ENCODE measurements around the gene ZFAND6. TPM values are rescaled to one million over a fixed set of nuclear protein-coding genes. Genes with fewer than 3 reads are reported as not detected.
"Not testable (repeated sequence)": the region's sequence is repeated elsewhere in the genome, so short reads cannot be mapped to it uniquely, and the experiment has no call there.

Gene ZFAND6
- total RNA-seq, 2 donors from 2014 or later = 85.5 to 91.6 TPM

GRCh38 chr15:80026754-80027153 lies 32.7 kb upstream of the ZFAND6 start:
- Mint-ChIP-seq H3K27ac (no peak overlapping the region), H3K27me3 (peaks cover 7% of the 10 kb centered on the region), H3K4me1 (peaks cover 6% of the 10 kb centered on the region), H3K36me3 (ENCODE audit: low read depth) (no peaks in the 10 kb centered on the region), H3K4me3 (no peak overlapping the region)
- ATAC-seq (no peak), DNase-seq (no peak)
- H3K9me3 ChIP-seq (ENCODE audit: control insufficient read depth, low read length, poor library complexity, severe bottlenecking) = no peaks in the 10 kb centered on the region

- H3K9me3 ChIP-seq (ENCODE audit: control insufficient read depth, low read length, poor library complexity, severe bottlenecking) = no peaks in the 10 kb centered on the region
- H3K27me3 Mint-ChIP-seq = no peaks in the 10 kb centered on the region
- no peak overlapping the region for H3K4me3 Mint-ChIP-seq
- DNase-seq (no peak), ATAC-seq (no peak)
- H3K27ac Mint-ChIP-seq = no peak overlapping the region
- H3K4me1 Mint-ChIP-seq = peaks cover 18% of the 10 kb centered on the region
- no peaks in the 10 kb centered on the region for H3K36me3 Mint-ChIP-seq (ENCODE audit: low read depth)
These were observed 30.5 kb upstream of the ZFAND6 start for GRCh38 chr15:80028937-80029336.

GRCh38 chr15:80031841-80032240 lies 27.6 kb upstream of the ZFAND6 start:
- DNase-seq (no peak), ATAC-seq (no peak)
- Mint-ChIP-seq H3K4me1 (peaks cover 15% of the 10 kb centered on the region), H3K27ac (peak overlapping the region; percentile 19), H3K4me3 (peak overlapping the region; percentile 71), H3K36me3 (ENCODE audit: low read depth) (no peaks in the 10 kb centered on the region), H3K27me3 (no peaks in the 10 kb centered on the region)
- H3K9me3 ChIP-seq (ENCODE audit: control insufficient read depth, low read length, poor library complexity, severe bottlenecking) = no peaks in the 10 kb centered on the region

- Mint-ChIP-seq H3K36me3 (ENCODE audit: low read depth) (no peaks in the 10 kb centered on the region), H3K27me3 (no peaks in the 10 kb centered on the region), H3K4me1 (peaks cover 15% of the 10 kb centered on the region), H3K4me3 (no peak overlapping the region), H3K27ac (no peak overlapping the region)
- H3K9me3 ChIP-seq (ENCODE audit: control insufficient read depth, low read length, poor library complexity, severe bottlenecking) = no peaks in the 10 kb centered on the region
- DNase-seq (no peak), ATAC-seq (no peak)
These were observed 24.8 kb upstream of the ZFAND6 start for GRCh38 chr15:80034629-80035028.

GRCh38 chr15:80036071-80036470 lies 23.4 kb upstream of the ZFAND6 start:
- DNase-seq (no peak), ATAC-seq (no peak)
- H3K27me3 Mint-ChIP-seq = no peaks in the 10 kb centered on the region
- no peak overlapping the region for H3K27ac Mint-ChIP-seq
- no peak overlapping the region for H3K4me3 Mint-ChIP-seq
- H3K4me1 Mint-ChIP-seq = peaks cover 15% of the 10 kb centered on the region
- no peaks in the 10 kb centered on the region for H3K9me3 ChIP-seq (ENCODE audit: control insufficient read depth, low read length, poor library complexity, severe bottlenecking)
- no peaks in the 10 kb centered on the region for H3K36me3 Mint-ChIP-seq (ENCODE audit: low read depth)

GRCh38 chr15:80041494-80042253 lies 17.8 kb upstream of the ZFAND6 start:
- no peaks in the 10 kb centered on the region for H3K27me3 Mint-ChIP-seq
- H3K36me3 Mint-ChIP-seq (ENCODE audit: low read depth) = no peaks in the 10 kb centered on the region
- no peak for DNase-seq
- no peak overlapping the region for H3K4me3 Mint-ChIP-seq
- no peaks in the 10 kb centered on the region for H3K9me3 ChIP-seq (ENCODE audit: control insufficient read depth, low read length, poor library complexity, severe bottlenecking)
- H3K4me1 Mint-ChIP-seq = no peaks in the 10 kb centered on the region
- no peak for ATAC-seq
- H3K27ac Mint-ChIP-seq = no peak overlapping the region

GRCh38 chr15:80042568-80042967 lies 16.9 kb upstream of the ZFAND6 start:
- Mint-ChIP-seq H3K36me3 (ENCODE audit: low read depth) (no peaks in the 10 kb centered on the region), H3K4me1 (no peaks in the 10 kb centered on the region), H3K27ac (no peak overlapping the region), H3K27me3 (no peaks in the 10 kb centered on the region), H3K4me3 (no peak overlapping the region)
- no peaks in the 10 kb centered on the region for H3K9me3 ChIP-seq (ENCODE audit: control insufficient read depth, low read length, poor library complexity, severe bottlenecking)
- ATAC-seq (no peak), DNase-seq (no peak)

GRCh38 chr15:80045219-80045618 lies 14.3 kb upstream of the ZFAND6 start:
- not testable (repeated sequence) for H3K4me1 Mint-ChIP-seq; ATAC-seq; H3K27me3 Mint-ChIP-seq; H3K4me3 Mint-ChIP-seq; H3K27ac Mint-ChIP-seq; H3K9me3 ChIP-seq (ENCODE audit: control insufficient read depth, low read length, poor library complexity, severe bottlenecking); H3K36me3 Mint-ChIP-seq (ENCODE audit: low read depth); DNase-seq

- Mint-ChIP-seq H3K36me3 (ENCODE audit: low read depth) (no peaks in the 10 kb centered on the region), H3K27me3 (no peaks in the 10 kb centered on the region), H3K27ac (no peak overlapping the region), H3K4me1 (peaks cover 3% of the 10 kb centered on the region), H3K4me3 (no peak overlapping the region)
- ATAC-seq (no peak), DNase-seq (no peak)
- no peaks in the 10 kb centered on the region for H3K9me3 ChIP-seq (ENCODE audit: control insufficient read depth, low read length, poor library complexity, severe bottlenecking)
These were observed 10.4 kb upstream of the ZFAND6 start for GRCh38 chr15:80049046-80049445.

GRCh38 chr15:80052597-80053304 lies 6.7 kb upstream of the ZFAND6 start:
- H3K36me3 Mint-ChIP-seq (ENCODE audit: low read depth) = no peaks in the 10 kb centered on the region
- peak overlapping the region; percentile 34 for H3K27ac Mint-ChIP-seq
- ATAC-seq (no peak), DNase-seq (no peak)
- no peaks in the 10 kb centered on the region for H3K9me3 ChIP-seq (ENCODE audit: control insufficient read depth, low read length, poor library complexity, severe bottlenecking)
- H3K27me3 Mint-ChIP-seq = peaks cover 4% of the 10 kb centered on the region
- H3K4me1 Mint-ChIP-seq = peaks cover 5% of the 10 kb centered on the region
- no peak overlapping the region for H3K4me3 Mint-ChIP-seq

GRCh38 chr15:80055933-80056332 lies 3.5 kb upstream of the ZFAND6 start:
- no peaks in the 10 kb centered on the region for H3K36me3 Mint-ChIP-seq (ENCODE audit: low read depth)

GRCh38 chr15:80058044-80058443 lies 1.4 kb upstream of the ZFAND6 start:
- H3K36me3 Mint-ChIP-seq (ENCODE audit: low read depth) = no peaks in the 10 kb centered on the region
- no peak overlapping the region for H3K27ac Mint-ChIP-seq
- H3K27me3 Mint-ChIP-seq = peaks cover 4% of the 10 kb centered on the region
- H3K4me3 Mint-ChIP-seq = peak overlapping the region; percentile 71
- ATAC-seq = no peak
- no peaks in the 10 kb centered on the region for H3K9me3 ChIP-seq (ENCODE audit: control insufficient read depth, low read length, poor library complexity, severe bottlenecking)
- no peak for DNase-seq
- peaks cover 20% of the 10 kb centered on the region for H3K4me1 Mint-ChIP-seq

More at GRCh38 chr15:80055933-80056332, 3.5 kb upstream of the ZFAND6 start:
- ATAC-seq (no peak), DNase-seq (no peak)
- H3K27ac Mint-ChIP-seq = no peak overlapping the region
- peaks cover 4% of the 10 kb centered on the region for H3K27me3 Mint-ChIP-seq
- peaks cover 10% of the 10 kb centered on the region for H3K4me1 Mint-ChIP-seq
- no peak overlapping the region for H3K4me3 Mint-ChIP-seq
- H3K9me3 ChIP-seq (ENCODE audit: control insufficient read depth, low read length, poor library complexity, severe bottlenecking) = no peaks in the 10 kb centered on the region

- H3K9me3 ChIP-seq (ENCODE audit: control insufficient read depth, low read length, poor library complexity, severe bottlenecking) = no peaks in the 10 kb centered on the region
- Mint-ChIP-seq H3K4me1 (peaks cover 20% of the 10 kb centered on the region), H3K4me3 (peak overlapping the region; percentile 95), H3K27me3 (peaks cover 3% of the 10 kb centered on the region), H3K36me3 (ENCODE audit: low read depth) (no peaks in the 10 kb centered on the region), H3K27ac (peak overlapping the region; percentile 95)
- peak; percentile 66 for ATAC-seq
- no peak for DNase-seq
These were observed 395 bp downstream of the ZFAND6 start for GRCh38 chr15:80059786-80060355.

Measured in T-helper 17 cell (primary cell).